SK-N-SH (cell line): ENCODE measurements around the gene GJD3.

Experiments
- CTCF ChIP-seq: fragments of 200-600 bp; sonication (generic); IDR thresholded peaks from 2 replicates; pipeline ENCODE4 v1.6.1; 2017; ENCODE audit warnings: antibody characterized with exemption, mild to moderate bottlenecking, moderate library complexity
- EP300 ChIP-seq, 2 experiments: IDR thresholded peaks; 2 replicates each; pipeline versions ENCODE4 v1.4.0 to v1.6.1; 2012; ENCODE audit warnings: borderline replicate concordance in 1 of 2, low read depth in 1 of 2, low read length in 1 of 2
- FOXM1 ChIP-seq: IDR thresholded peaks from 2 replicates; pipeline ENCODE4 v1.4.0; 2012; ENCODE audit warnings: low read depth, mild to moderate bottlenecking
- JUND ChIP-seq: IDR thresholded peaks from 2 replicates; pipeline ENCODE4 v1.4.0; 2012
- MEF2A ChIP-seq: IDR thresholded peaks from 2 replicates; pipeline ENCODE4 v1.4.0; 2012; ENCODE audit warnings: low read depth, borderline replicate concordance
- NRF1 ChIP-seq: IDR thresholded peaks from 2 replicates; pipeline ENCODE4 v1.6.1; 2012; ENCODE audit warnings: low read depth, mild to moderate bottlenecking, low read length
- POLR2AphosphoS5 ChIP-seq: IDR thresholded peaks from 2 replicates; pipeline ENCODE4 v1.6.1; 2012; ENCODE audit warnings: low read depth, low read length
- RAD21 ChIP-seq: IDR thresholded peaks from 2 replicates; pipeline ENCODE4 v1.6.1; 2012; ENCODE audit warnings: mild to moderate bottlenecking, low read length
- REST ChIP-seq: IDR thresholded peaks from 2 replicates; pipeline ENCODE4 v1.6.1; 2012; ENCODE audit warnings: mild to moderate bottlenecking, low read depth, low read length, moderate library complexity
- SMC3 ChIP-seq: IDR thresholded peaks from 2 replicates; pipeline ENCODE4 v1.6.1; 2012; ENCODE audit warnings: low read depth, low read length, improper control_type of control experiment
- USF1 ChIP-seq: IDR thresholded peaks from 2 replicates; pipeline ENCODE4 v1.4.0; 2012; ENCODE audit warnings: low read depth, borderline replicate concordance

- TF ChIP-seq CTCF (no peak), EP300 (IDR thresholded peaks at IDR 0.05; ENCODE audit: borderline replicate concordance in 1 of 2, low read depth in 1 of 2, low read length in 1 of 2) (peak in 1 of 2 experiments; percentile 34; a peak in 1 of 4 replicates), SMC3 (no peak), NRF1 (no peak), FOXM1 (no peak), POLR2AphosphoS5 (no peak), REST (no peak), MEF2A (no peak), USF1 (no peak), RAD21 (no peak), JUND (no peak)
Observed at GRCh38 chr17:40323391-40324381, 40.9 kb downstream of the GJD3 start.
